ENCODE measurements around the gene SLC39A12. TPM values are rescaled to one million over a fixed set of nuclear protein-coding genes. Genes with fewer than 3 reads are reported as not detected.

The SLC39A12 gene
- total RNA-seq (2014; rRNA removed; shearing (Covaris generic)): not detected in 2 replicates

DNA sequence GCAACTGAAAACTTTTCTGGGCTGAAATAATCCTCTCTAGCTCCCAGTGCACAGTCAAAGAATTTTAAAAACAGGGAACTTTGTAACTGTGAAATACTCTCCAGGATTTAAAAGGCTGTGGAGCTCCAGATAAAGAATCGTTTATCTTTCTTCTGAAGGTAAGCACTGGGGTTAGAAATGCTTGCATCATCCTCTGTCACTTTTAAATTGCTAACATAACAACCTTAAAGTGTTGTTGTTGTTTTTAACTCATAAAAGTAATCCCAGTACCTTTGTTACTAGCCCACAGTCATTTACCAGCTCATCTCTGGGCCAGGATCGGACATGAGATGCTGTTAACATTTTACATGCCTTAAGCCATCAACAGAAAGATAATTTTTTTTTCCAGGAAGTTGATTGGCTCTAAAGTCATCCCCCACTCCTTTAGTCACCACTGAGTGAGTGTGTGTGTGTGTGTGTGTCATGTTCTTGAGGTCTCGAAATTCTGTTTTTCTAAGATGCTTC, at the start of gene SLC39A12:
TSS of gene SLC39A12 (plus strand) at position 51 of the 504 bp plus-strand sequence. CDS start 1,359 bp downstream, outside the sequence.

Other genes with a start within 250 kb of the SLC39A12 start
- not detected in 2 replicates for gene TMEM236, start 199.7 kb upstream of the SLC39A12 start, total RNA-seq (2014; rRNA removed; shearing (Covaris generic))
- not detected in 2 replicates for gene MRC1, start 142.6 kb upstream of the SLC39A12 start, total RNA-seq (2014; rRNA removed; shearing (Covaris generic))
- 0.13 and 0.19 TPM in 2 replicates for gene CACNB2, start 188.5 kb downstream of the SLC39A12 start, total RNA-seq (2014; rRNA removed; shearing (Covaris generic))

Measured in A375 (cell line).